CD4-positive, alpha-beta T cell treated with Interleukin-17A for 1 hour (primary cell): ENCODE measurements around the gene PTPN1.

Experiments used
- DNase-seq: peaks from one replicate; pipeline ENCODE4 v3.0.0-alpha.2; 2020

PTPN1 gene

DNA sequence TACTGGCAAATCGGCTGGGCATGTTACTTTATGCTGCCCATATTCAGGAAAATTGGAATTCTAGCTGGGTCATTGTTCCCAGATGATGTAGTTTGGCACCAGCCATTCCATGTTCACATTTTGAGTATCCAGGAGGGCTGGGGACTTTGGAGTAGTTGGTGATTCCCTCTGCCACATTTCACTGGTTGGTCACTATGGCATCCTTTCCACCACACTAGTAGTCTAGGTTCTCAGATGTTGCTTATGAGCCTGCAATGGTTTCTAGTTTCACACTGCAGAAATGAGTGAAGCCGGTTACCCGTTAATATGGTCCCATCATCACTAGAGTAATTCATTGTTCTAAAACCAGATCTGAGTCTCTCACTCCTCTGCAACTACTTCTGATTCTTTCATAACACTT is 4.6 kb downstream of the PTPN1 start:
- DNase-seq, result no peak

DNA sequence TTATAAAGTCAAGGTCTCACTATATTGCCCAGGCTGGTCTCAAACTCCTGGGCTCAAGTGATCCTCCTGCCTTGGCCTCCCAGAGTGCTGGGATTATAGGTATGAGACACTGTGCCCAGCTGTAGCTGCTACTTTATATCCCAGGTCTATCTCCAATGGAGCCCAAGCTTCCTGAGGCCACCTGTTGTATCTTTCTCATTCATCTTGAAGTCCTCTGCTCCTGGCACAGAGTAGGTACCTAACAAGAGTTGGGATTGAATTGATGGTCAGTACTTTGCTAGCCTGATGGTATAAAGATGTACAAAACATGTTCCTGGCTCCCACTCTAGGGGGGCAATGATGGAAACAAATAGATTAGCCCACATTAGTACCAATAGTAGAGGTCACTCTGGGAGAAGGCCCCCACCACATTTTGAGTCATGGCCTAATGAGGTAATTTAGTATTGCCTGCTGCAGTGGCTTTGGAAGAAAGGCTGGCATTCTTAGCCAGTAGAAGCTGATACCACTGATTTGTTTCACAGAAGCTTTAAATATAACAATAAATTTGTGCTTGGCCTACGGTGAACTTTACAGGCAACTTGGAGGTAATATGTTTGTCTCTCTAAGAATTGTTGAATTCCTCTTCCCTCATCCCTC is 5.4 kb downstream of the PTPN1 start:
- no peak for DNase-seq

GRCh38 chr20:50516180-50516934 is 6.2 kb downstream of the PTPN1 start:
- DNase-seq, result no peak

DNA sequence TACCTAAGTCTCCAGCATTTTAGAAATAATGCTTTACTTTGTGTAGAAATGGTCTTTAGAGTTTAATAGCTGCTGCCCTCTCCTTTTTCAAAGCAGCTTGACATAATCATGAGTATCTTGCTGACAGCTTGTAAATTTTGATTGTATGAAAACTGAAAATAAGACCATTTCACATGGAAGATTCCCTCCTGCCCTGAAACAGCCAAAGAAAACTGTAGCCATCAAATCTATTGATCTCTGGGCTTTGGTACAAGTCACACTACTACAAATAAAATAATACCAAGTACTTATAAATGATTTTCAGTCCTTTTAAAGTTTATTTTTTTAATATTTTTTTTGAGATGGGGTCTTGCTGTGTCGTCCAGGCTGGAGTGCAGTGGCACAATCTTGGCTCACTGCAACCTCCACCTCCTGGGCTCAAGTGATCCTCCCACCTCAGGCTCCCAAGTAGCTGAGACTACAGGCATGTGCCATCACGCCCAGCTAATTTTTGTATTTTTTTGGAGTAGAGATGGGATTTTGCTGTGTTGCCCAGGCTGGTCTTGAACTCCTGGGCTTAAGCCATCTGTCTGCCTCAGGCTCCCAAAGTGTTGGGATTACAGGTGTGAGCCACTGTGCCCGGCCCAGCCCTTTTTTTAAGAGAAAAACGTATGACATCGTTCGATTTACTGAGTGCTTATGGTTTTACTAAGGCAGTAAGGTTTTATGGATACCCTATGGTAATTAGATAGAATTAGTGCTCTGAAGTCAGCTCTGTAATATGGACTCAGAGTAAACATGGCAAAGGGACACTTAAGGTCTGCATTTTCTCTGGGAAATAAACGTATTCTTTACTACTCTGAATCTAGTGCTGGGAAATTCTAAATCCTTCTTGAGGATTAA is 7.0 kb downstream of the PTPN1 start:
- DNase-seq, result no peak

DNA sequence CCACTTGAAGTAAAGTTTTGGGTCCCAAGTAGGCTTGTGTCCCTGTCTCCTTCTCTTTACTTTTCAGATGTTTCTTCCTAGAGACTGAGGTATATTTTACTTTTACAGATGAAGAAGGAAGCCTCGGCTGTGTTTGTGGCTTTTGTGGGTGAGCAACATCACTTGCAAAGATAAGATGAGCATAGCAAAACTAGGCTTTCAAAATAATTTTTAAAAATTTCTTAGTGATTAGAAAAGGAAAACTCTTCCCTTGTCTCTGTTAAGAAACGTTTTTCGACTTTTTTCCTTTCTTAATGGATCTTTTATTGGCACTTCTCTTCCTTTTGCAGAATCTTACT is 7.6 kb downstream of the PTPN1 start:
- DNase-seq, result peak; percentile 51

DNA sequence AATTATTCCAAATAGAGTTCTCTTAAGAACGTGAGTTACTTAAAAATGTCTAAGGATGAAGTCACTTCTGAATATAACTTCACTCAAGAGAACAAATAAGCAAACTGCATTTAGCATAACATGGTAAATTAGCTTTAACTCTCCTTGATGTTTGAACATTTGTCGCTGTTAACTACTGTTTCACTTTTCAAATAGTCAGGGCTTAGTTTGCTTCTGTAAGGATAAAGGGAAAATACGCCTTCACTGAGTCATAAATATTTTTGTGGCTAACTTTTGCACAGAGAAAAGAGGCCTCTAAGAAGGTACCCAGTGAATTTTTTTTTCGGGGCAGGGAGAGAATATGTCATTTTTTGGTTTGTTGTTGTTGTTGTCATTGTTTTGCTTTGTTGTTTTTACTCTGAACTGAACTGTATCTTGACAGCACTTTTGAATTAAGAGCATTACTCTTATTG is 8.1 kb downstream of the PTPN1 start:
- peak; percentile 51 for DNase-seq

GRCh38 chr20:50519036-50519762 is 9.0 kb downstream of the PTPN1 start:
- peak; percentile 55 for DNase-seq

DNA sequence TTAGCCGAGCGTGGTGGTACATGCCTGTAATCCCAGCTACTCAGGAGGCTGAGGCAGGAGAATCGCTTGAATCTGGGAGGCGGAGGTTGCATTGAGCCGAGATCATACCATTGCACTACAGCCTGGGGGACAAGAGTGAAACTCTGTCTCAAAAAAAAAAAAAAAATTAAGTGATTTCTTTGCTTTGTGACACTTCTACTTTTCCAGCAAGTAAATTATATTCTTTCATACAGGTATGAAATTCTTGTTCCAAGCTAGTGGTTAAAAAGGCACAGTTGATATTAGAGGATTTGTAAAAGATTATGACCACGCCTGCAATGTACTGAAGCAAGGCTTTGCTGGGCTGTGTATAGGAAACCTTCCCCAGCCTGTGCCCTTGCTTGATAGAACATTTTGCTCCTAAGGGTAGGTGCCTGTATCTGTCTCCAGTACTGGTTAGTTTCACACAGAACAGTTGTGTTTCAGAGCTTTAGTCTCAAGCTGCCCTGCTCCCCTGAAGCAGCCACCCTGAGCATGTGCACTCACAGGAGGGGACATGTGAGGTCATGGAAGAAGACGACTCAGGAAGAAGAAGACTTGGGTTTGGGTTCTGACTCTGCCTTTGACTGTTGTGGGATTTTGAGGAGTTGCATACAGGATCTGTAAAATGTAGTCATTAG is 10.2 kb downstream of the PTPN1 start:
- DNase-seq, result no peak

- DNase-seq, result no peak
These were observed 11.3 kb downstream of the PTPN1 start for GRCh38 chr20:50521221-50522052.

DNA sequence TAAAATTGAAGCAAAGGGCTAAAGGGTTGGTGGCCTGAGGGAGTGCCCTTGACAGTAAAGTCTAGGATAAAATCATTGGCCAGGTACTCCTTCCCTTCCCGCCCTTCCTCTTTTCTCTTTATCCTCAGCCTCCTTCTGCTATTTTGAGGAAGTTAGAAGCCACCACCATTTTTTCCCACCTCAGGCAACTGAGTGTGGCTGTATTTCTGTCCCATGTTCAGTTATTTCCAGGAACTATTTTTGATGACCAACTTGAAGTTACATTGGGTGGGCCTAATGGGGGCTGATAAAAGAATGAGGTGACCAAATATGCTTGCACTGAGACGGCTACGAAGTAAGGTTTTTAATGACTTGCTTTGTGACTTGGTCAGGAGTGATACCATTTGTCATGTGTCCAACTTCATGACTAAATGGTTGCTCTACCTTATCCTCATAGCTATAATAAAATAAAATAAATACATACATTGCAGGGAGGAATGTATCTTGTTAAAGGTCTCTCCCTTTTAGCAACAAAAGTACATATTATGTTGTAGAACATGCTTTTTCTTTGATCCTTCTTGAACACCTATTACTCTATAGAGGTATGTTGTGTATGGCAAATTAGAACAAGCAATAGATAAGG is 12.0 kb downstream of the PTPN1 start:
- DNase-seq, result no peak

GRCh38 chr20:50523552-50524167 is 13.5 kb downstream of the PTPN1 start:
- DNase-seq, result no peak

- DNase-seq, result no peak
These were observed 15.5 kb downstream of the PTPN1 start for GRCh38 chr20:50525681-50526080.

GRCh38 chr20:50526403-50526989 is 16.3 kb downstream of the PTPN1 start:
- no peak for DNase-seq

GRCh38 chr20:50527068-50527605 is 17.0 kb downstream of the PTPN1 start:
- DNase-seq, result no peak

DNA sequence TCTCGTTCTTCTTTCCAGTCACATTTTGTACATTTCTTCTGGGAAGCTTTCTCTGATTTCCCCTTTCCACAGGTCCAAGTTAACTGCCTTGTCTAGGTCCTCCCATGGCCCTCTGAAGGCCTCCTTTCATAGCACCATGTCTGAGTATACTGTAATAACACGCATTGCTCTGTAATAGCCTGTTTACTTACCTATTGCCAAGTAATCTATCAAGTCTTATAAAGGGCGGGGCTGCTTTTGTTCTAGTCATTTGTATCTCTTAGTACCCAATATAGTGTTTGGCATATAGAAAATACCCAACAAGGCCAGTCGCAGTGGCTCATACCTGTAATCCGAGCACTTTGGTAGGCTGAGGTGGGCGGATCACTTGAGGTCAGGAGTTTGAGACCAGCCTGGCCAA is 17.9 kb downstream of the PTPN1 start:
- no peak for DNase-seq

DNA sequence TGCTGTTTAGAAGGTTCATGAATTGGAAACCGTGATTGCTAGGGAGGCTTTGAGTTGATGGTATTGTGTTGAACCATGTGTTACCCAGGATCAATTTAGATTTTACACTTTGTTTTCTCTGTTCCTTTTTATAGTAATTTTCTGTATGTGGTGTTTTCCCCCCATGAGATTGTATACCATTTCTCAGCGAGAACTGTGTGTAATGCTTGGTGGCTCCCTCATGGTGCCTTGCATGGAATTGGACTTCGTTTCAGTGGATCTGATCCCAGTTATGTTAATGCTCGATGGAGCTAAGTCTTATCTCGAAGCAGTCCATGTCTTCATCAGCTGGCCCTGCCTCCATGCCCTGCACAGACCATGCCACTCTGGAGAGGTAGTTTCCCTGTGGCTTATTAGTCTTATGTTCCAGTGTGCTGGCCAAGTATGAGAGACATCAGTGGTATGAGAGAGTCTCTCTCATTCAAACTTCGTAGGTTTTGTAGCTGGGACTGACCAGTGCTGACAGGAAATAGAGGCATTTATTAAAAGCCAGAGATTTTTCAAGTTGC is 18.7 kb downstream of the PTPN1 start:
- DNase-seq, result no peak

- DNase-seq, result no peak
These were observed 22.0 kb downstream of the PTPN1 start for GRCh38 chr20:50532221-50532620.

GRCh38 chr20:50533061-50533460 is 22.9 kb downstream of the PTPN1 start:
- no peak for DNase-seq

- DNase-seq, result no peak
These were observed 23.3 kb downstream of the PTPN1 start for GRCh38 chr20:50533464-50533863.

DNA sequence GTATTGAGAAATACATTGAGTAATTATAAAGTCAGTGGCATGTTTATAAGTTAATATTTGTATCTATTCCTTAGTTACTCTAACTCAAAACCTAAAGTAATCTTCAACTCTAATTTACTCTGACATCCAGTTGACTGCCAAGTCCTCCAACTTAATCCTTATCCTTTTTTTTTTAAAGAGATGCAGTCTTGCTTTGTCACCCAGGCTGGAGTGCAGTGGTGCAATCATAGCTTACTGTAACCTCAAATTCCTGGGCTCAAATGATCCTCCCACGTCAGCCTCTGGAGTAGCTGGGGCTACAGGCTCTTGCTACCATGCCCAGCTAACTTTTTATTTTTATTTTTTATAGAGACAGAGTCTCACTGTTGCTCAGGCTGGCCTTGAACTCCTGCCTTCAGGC is 24.4 kb downstream of the PTPN1 start:
- no peak for DNase-seq
